Ecto neural progenitor cell (in vitro differentiated cells): ENCODE measurements around the gene MYMX.

Experiments used
- DNase-seq: peaks from one replicate; pipeline ENCODE4 v3.0.0-alpha.2; 2018; ENCODE audit warnings: low spot score

MYMX gene

DNA sequence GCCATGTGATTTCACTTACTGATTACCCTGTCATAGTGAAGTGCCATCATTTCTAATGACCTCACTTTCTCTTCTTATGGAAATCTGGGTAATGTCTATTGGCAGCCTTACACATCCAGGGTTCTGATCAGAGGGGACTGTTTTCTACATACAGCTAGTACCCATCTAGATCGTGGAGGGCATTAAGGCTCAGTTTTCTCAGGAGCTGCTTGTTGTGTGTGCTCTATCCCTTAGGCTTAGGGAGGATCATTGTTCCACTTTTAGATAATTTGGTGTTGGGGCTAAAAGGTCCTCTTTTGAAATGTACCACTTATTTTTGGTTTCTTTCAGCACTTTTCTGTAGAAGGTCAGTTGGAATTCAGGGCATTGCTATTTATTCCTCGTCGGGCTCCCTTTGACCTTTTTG, 34.0 kb downstream of the MYMX start:
- no peak for DNase-seq

GRCh38 chr6:44251576-44252524, 35.1 kb downstream of the MYMX start:
- DNase-seq: no peak

GRCh38 chr6:44253307-44254101, 36.8 kb downstream of the MYMX start:
- no peak for DNase-seq

GRCh38 chr6:44254191-44255104, 37.7 kb downstream of the MYMX start:
- no peak for DNase-seq

- no peak for DNase-seq
Measured at GRCh38 chr6:44255105-44255808, 38.5 kb downstream of the MYMX start.

GRCh38 chr6:44255871-44256774, 39.4 kb downstream of the MYMX start:
- DNase-seq: no peak

DNA sequence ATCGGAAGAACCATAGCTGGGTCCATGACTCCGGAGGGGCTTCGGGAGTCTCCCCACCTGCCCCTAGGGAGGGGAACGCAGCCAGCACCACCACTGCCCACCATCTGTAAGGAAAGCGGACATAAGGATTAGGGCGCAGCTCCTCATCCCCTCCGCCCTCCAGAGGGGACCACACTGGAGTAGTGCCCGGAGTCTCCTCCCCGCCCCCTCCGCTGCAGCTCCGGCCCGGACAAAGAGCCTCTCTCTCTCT, 40.0 kb downstream of the MYMX start:
- no peak for DNase-seq

DNA sequence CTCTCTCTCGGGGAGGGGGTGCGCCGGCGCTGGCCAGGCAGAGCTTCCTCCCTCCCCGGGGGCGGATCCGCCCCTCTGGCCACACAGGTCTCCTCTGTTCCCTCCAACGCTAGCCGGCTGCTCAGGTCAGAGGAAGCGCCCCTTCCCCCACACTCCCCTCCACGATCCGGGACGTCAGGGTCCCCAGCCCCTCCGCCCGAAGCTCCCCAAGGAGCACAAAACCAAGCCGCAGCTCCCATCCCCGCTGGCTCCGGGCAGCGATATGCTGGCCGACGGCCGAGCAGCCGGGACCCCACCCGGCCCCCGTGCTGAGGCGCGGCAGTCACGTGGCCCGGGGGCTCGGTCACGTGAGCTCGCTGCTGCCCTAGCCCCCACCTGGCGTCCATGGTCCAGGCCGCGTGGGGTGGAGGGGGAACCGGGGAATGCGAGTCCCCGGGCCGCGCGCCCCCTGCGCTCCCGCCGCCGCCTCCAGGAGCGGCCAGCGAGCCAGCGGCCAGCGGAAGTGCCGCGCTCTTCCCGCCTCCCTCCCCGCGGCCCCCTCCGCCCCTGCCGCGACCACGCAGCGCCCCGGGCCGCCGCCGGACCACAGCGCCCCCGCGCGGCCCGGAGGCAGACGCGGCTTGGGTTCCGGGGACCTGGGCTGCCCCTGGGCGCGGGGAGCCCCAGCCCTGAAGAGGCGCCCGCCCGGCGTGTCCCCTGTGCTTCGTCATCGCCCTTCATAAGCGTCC, 40.5 kb downstream of the MYMX start, which contains the start of gene SLC35B2:
Gene SLC35B2 (minus strand): TSS at position 504 of the 728 bp plus-strand sequence. CDS start 118 bp downstream, at position 386.
- DNase-seq: peak; percentile 90

GRCh38 chr6:44257753-44258324, 41.1 kb downstream of the MYMX start:
- no peak for DNase-seq

- DNase-seq: no peak
Measured at GRCh38 chr6:44258325-44258863, 41.7 kb downstream of the MYMX start.

DNA sequence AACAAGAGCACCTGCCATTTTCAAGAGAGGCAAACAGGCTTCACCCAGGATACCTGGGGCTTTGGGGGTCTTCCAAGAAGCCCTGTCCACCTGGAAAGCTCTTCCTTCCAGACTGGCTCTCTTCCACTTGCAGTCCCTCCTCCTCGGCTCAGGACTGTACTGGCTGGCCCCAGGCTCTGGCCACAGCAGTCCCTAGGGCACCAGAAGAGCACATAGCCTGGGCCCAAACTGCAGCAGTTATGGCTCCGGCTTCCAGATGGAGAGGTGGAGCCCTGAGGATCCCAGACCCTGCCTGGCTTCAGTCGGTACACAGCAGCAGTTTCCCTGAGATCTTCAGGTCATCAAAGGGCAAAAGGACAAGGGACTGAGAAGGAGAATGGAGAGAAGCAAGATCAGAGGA, 42.2 kb downstream of the MYMX start:
- no peak for DNase-seq

- no peak for DNase-seq
Measured at GRCh38 chr6:44260011-44260410, 43.3 kb downstream of the MYMX start.

DNA sequence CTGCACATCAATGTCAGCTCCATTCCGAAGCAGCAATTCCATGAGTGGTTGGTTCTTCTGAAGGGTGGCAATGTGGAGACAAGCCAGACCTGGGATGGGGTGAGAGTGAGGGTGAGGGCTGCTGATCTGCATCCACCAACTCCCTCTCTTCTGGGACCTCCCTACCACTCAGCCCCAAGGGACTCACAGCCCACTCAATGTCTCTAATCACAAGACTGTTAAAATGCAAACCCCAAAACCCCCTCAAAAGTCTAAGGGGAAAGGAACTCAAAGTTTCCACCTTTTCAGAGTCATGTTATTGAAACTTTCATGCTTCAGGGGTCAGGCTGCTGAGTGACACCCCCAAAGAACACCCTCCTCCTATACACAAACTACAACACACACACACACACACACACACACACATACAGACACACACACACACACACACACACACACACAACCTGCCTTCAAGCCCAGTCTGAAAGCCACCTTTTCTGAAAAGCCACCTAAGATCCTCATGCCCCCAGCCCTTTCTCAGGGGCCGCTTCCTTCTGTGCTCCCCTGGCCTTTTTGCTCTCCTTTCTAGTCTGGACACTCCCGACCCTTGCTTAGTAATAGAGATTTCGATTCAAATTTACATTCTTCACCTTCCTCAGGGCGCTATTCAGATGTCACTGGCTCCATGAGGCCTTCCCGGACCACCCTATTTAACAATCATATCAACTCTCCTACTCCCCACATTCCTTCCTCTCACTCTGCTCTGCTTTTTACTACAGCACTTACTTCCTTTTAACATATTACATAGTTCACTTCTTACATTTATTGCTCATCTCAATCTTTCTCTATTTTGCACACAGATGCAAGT, 43.9 kb downstream of the MYMX start:
- DNase-seq: no peak

DNA sequence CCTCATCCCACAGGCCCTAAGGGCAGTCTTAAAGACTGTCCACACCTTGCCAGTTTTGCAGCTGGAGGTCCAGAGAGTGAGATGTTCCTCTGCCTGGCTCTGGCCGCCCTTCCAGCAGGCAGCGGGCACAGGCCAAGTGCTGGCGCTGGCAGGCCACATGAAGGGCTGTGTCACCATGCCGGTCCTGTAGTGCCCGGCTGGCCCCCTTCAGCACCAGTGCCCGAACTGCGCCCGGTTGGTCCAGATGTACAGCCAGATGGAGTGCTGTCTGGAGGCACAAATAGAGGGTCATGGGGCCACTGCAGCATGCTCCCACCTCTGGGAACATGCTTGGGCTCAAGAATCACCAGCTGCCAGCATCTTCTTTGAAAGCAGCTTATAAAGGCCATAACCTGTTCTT, 44.9 kb downstream of the MYMX start:
- DNase-seq: no peak

DNA sequence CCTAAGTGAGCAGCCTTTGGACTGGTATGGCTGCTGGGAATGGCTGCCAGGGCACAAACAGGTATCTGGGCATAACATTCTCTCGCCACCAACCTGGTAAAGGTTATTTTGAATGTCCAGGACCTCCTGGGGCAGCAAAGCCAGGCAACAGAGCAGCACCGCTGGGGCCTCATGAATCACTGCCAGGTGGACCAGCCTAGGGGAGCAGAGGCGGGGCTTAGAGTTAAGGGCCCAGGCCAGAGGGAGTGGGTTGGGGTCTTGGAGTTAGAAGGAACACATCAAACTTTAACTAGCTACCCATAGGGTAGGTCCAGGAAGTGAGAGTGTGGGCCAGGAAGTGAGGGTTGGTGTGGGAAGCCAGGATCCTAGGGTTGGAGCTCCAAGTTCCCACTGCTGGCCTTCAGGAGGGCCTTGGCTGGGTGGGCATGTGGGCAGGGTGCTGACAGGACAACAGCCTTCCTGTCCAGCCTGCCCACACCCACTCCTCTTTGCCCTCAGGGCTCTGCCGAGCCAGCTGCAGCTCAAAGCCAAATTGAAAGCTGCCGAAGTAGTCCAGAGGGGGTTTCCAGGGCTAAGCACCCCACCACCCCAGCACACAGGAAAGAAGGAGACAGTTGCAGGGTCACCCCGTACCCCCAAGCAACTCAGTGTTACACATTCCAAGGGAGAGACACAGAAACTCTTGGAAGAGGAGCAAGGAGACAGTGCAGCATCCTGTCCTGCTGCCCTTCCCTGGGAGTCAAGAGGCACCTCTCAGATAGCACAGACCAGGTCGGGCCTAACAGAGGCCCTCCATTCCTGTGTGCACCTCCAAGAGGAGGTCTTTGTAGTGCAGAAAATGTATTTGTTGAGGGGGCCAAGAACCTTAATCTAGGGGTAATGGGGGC, 46.0 kb downstream of the MYMX start:
- DNase-seq: no peak

GRCh38 chr6:44263354-44264100, 46.8 kb downstream of the MYMX start:
- no peak for DNase-seq
